Uterus (tissue), 2 donors: ENCODE results near the gene WDR49.

Source experiments
- POLR2A ChIP-seq, 2 donors: fragments of 450-650 bp; IDR thresholded peaks; one replicate each; pipeline ENCODE4 v1.6.1; 2016; ENCODE audit warnings: antibody characterized with exemption in 2 of 2, mild to moderate bottlenecking in 1 of 2, moderate library complexity in 1 of 2
- TF ChIP-seq, protein P1 (sequence below), 4 experiments: fragments of 200-600 bp in 2 of 4; fragments of 450-650 bp in 2 of 4; sonication (generic) in 2 of 4; IDR thresholded peaks; one replicate each; pipeline ENCODE4 v1.5.1; 2016 to 2019; ENCODE audit warnings: antibody characterized with exemption in 4 of 4, mild to moderate bottlenecking in 2 of 4, moderate library complexity in 1 of 4

DNA sequence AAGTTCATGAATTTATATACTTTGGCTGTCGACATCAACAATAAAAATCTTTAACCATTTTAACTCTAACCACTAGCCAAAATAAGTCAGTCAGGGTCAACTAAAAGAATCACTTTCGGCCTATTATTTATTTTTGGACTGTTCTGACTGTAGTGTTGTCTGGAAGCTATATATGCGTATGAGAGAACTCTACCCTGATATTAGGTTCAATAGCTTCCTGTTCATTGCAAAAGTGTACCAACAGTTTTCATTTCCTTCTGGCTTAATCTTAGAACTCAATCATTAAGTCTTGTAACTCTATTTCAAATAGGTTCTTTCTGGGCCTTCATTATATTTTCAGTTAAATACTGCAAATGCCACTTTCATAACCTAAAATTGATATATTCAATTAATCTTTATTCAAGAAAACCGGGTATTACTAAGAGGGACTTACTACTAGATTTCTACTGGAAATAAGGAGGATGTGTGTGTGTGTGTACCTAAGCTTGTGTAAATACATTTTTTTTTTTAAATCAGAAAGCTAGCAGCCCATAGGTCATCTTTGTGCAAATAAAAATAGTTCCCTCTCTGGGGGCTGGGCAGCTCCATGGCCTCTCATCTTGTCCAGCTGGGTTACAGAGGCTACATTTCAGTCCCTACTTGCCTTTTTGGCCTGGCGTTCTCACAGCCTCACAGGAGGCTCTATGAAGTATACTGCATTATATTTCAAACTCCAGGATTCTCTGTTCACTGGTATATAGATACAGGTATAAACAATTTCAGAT is 185.7 kb downstream of the WDR49 start:
- TF ChIP-seq, protein P1, sequence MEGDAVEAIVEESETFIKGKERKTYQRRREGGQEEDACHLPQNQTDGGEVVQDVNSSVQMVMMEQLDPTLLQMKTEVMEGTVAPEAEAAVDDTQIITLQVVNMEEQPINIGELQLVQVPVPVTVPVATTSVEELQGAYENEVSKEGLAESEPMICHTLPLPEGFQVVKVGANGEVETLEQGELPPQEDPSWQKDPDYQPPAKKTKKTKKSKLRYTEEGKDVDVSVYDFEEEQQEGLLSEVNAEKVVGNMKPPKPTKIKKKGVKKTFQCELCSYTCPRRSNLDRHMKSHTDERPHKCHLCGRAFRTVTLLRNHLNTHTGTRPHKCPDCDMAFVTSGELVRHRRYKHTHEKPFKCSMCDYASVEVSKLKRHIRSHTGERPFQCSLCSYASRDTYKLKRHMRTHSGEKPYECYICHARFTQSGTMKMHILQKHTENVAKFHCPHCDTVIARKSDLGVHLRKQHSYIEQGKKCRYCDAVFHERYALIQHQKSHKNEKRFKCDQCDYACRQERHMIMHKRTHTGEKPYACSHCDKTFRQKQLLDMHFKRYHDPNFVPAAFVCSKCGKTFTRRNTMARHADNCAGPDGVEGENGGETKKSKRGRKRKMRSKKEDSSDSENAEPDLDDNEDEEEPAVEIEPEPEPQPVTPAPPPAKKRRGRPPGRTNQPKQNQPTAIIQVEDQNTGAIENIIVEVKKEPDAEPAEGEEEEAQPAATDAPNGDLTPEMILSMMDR (IDR thresholded peaks at IDR 0.05) = no peak
- TF ChIP-seq POLR2A (IDR thresholded peaks at IDR 0.05) = no peak
